Breast epithelium (tissue), 3 donors: Measurements from ENCODE around the gene DIP2B.

ENCODE experiments used
- CTCF ChIP-seq, 3 donors: fragments of 450-650 bp; IDR thresholded peaks; one replicate each; pipeline ENCODE4 v1.5.1; 2016 to 2017; ENCODE audit warnings: antibody characterized with exemption in 3 of 3, mild to moderate bottlenecking in 3 of 3, moderate library complexity in 3 of 3
- POLR2A ChIP-seq: fragments of 450-650 bp; IDR thresholded peaks from one replicate; pipeline ENCODE4 v1.6.1; 2016; ENCODE audit warnings: antibody characterized with exemption, mild to moderate bottlenecking, moderate library complexity

- TF ChIP-seq CTCF (IDR thresholded peaks at IDR 0.05) (no peak), POLR2A (no peak)
Measured at GRCh38 chr12:50566066-50566465, 61.3 kb downstream of the DIP2B start.
